Measurements from ENCODE around the gene CCNK.

CCNK gene

DNA sequence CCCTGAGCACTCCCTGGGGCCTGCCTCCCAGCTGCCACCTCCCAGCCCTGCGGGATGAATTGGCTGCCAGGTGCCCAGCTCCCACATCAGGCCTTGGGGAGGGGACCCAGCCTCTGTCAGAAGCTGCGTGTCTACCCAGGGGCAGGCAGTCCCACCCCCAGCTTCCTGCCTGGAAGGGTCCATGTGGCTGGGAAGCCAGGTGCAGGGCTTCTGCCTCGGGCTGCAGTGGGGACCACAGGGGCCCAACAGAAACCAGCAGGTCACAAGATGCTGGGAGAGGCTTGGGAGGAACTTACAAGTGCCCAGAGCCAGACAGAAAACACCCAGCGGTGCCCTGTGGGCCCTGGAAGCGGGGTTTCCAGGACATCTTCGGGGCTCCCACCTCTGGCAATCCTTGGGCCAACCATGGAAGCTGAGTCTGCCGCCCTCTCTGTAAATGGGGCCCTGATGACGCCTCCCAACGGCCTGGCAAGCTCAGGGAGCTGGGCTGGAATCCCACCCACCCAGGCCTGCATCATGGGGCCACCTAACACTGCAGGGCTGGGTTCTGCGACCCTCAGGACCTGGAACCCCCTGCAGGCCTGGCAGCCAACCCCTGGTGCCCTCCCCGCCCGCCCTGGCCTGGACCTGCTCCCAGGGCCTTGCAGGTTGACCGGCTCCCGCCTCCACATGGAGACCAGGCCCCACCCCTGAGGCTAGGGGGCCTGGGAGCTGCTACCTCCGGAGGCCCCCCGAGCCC, 36.6 kb downstream of the CCNK start:
- WGBS, 2 donors (ENCODE audit: extremely low coverage in 2 of 2, insufficient read length in 2 of 2, insufficient replicate concordance in 1 of 2): no CpG with 5 or more reads among the region's 16 CpGs
- DNase-seq (ENCODE audit: low spot score): no peak

DNA sequence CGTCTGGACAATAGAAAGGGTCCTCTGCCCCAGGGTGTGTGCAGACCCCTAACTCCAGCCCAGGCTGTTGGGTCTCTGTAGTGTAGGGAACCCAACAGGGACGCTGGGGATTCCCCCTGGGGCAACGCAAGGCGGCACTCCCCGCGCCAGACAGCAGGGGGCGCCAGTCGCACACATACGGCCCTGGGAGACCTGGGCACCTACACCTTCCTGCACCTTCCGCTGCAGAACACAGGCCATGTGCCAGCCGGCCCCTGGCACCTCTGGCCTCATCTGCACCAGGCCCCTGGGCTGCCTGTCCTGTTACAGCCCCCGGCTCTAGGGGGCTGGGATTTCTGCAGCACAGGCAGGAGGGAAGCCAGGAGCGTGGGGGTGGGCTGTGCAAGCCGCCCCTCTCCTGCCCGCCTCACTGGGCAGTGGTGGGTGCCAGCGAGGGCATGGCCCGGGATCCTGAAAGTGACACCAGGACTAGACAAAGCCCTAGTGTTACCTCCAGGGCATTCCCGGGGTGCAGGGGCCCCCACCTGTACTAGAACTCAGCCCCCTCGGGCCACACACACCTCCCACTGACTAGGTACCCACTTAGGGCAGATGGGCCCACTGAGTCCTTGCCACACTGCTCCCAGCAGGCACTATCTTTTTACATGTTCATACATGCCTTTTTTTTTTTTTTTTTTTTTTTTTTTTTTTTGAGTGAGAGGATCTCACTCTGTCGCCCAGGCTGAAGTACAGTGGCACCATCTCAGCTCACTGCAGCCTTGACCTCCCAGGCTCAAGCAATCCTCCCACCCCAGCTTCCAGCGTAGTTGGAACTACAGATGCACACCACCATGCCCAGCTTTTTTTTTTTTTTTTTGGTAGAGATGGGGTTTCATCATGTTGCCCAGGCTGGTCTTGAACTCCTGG, 37.5 kb downstream of the CCNK start:
- no CpG with 5 or more reads among the region's 21 CpGs for WGBS, 2 donors (ENCODE audit: extremely low coverage in 2 of 2, insufficient read length in 2 of 2, insufficient replicate concordance in 1 of 2)
- Histone ChIP-seq H2AK5ac (ENCODE audit: low read depth, low read length) (peak overlapping the region; percentile 98), H3K14ac (ENCODE audit: low read length) (peak overlapping the region; percentile 21), H3K4ac (ENCODE audit: low read length) (no peak overlapping the region), H3K27me3 (ENCODE audit: control insufficient read depth in 3 of 3, insufficient read depth in 3 of 3, low read depth in 1 of 3, low read length in 3 of 3) (no peaks in the 10 kb centered on the region), H2AFZ (ENCODE audit: low read length) (no peak overlapping the region), H2BK12ac (ENCODE audit: low read length) (peak overlapping the region; percentile 73), H2BK15ac (ENCODE audit: low read length) (peak overlapping the region; percentile 67), H2BK5ac (ENCODE audit: low read length) (peak overlapping the region; percentile 39), H4K91ac (ENCODE audit: low read depth, low read length, poor library complexity) (no peak overlapping the region), H3K79me1 (ENCODE audit: low read depth, low read length) (peaks cover 21% of the 10 kb centered on the region), H3K18ac (ENCODE audit: low read length) (peak overlapping the region; percentile 93), H4K8ac (ENCODE audit: low read depth, low read length) (no peak overlapping the region), H3K4me2 (ENCODE audit: insufficient read depth, low read length, poor library complexity, severe bottlenecking) (peak overlapping the region; percentile 11), H3K9ac (ENCODE audit: low read depth, low read length, poor library complexity) (no peak overlapping the region), H3K23ac (ENCODE audit: low read depth, low read length, poor library complexity) (no peak overlapping the region), H3K27ac (replicated peaks; ENCODE audit: low read length) (no peak overlapping the region), H3K36me3 (replicated peaks in 1 of 2; ENCODE audit: control insufficient read depth in 2 of 2, insufficient read depth in 2 of 2, low read length in 2 of 2) (peaks cover 7 to 52% of the 10 kb centered on the region in 2 donors), H3K4me3 (ENCODE audit: low read length in 2 of 2) (no peak overlapping the region), H3K9me3 (replicated peaks in 1 of 2; ENCODE audit: control insufficient read depth in 2 of 2, insufficient read depth in 1 of 2, low read depth in 1 of 2, low read length in 2 of 2) (no peaks in the 10 kb centered on the region), H2BK120ac (ENCODE audit: low read depth, low read length) (no peak overlapping the region), H3K4me1 (ENCODE audit: control insufficient read depth in 2 of 2, insufficient read depth in 1 of 2, low read depth in 1 of 2, low read length in 2 of 2) (peaks cover 19 to 26% of the 10 kb centered on the region in 2 donors)
- peak; percentile 65 for DNase-seq (ENCODE audit: low spot score)

More for the DNA sequence above, 36.6 kb downstream of the CCNK start:
- Histone ChIP-seq H4K91ac (ENCODE audit: low read depth, low read length, poor library complexity) (no peak overlapping the region), H2BK15ac (ENCODE audit: low read length) (no peak overlapping the region), H3K36me3 (replicated peaks in 1 of 2; ENCODE audit: control insufficient read depth in 2 of 2, insufficient read depth in 2 of 2, low read length in 2 of 2) (peaks cover 10 to 61% of the 10 kb centered on the region in 2 donors), H2AFZ (ENCODE audit: low read length) (no peak overlapping the region), H2BK12ac (ENCODE audit: low read length) (peak overlapping the region; percentile 90), H3K4me2 (ENCODE audit: insufficient read depth, low read length, poor library complexity, severe bottlenecking) (no peak overlapping the region), H3K14ac (ENCODE audit: low read length) (peak overlapping the region; percentile 38), H3K9me3 (replicated peaks in 1 of 2; ENCODE audit: control insufficient read depth in 2 of 2, insufficient read depth in 1 of 2, low read depth in 1 of 2, low read length in 2 of 2) (no peaks in the 10 kb centered on the region), H3K23ac (ENCODE audit: low read depth, low read length, poor library complexity) (no peak overlapping the region), H2BK5ac (ENCODE audit: low read length) (peak overlapping the region; percentile 39), H4K8ac (ENCODE audit: low read depth, low read length) (peak overlapping the region; percentile 82), H3K27me3 (ENCODE audit: control insufficient read depth in 3 of 3, insufficient read depth in 3 of 3, low read depth in 1 of 3, low read length in 3 of 3) (no peaks in the 10 kb centered on the region), H3K4me1 (ENCODE audit: control insufficient read depth in 2 of 2, insufficient read depth in 1 of 2, low read depth in 1 of 2, low read length in 2 of 2) (peaks cover 10 to 19% of the 10 kb centered on the region in 2 donors), H3K9ac (ENCODE audit: low read depth, low read length, poor library complexity) (no peak overlapping the region), H3K18ac (ENCODE audit: low read length) (peak overlapping the region; percentile 44), H3K4me3 (ENCODE audit: low read length in 2 of 2) (no peak overlapping the region), H3K79me1 (ENCODE audit: low read depth, low read length) (peaks cover 20% of the 10 kb centered on the region), H2AK5ac (ENCODE audit: low read depth, low read length) (peak overlapping the region; percentile 98), H3K4ac (ENCODE audit: low read length) (no peak overlapping the region), H3K27ac (replicated peaks; ENCODE audit: low read length) (no peak overlapping the region), H2BK120ac (ENCODE audit: low read depth, low read length) (no peak overlapping the region)

DNA sequence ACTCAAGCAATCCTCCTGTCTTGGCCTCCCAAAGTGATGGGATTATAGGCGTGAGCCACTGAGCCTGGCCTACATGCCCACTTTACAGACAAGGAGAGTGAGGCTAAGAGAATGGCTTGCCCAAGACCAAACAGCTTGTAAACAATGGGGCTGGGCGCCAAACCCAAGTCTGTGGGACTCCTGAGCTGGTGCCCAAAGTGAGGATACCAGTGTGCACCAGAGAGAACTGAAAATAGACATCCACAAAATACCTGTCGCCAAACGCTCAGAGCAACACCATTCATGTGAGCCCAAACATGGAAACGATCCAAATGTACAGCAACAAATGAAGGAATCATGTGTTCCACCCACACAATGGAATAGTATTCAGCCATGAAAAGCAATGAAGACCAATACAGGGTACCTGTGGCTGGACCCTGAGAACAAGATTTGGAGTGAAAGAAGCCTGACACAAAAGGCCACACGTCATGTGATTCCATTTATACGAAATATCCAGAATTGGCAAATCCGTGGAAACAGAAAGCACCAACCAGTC, 38.2 kb downstream of the CCNK start:
- Histone ChIP-seq H2AFZ (ENCODE audit: low read length) (no peak overlapping the region), H2BK15ac (ENCODE audit: low read length) (no peak overlapping the region), H2BK120ac (ENCODE audit: low read depth, low read length) (no peak overlapping the region), H3K9ac (ENCODE audit: low read depth, low read length, poor library complexity) (no peak overlapping the region), H3K4me3 (ENCODE audit: low read length in 2 of 2) (no peak overlapping the region), H3K4me1 (ENCODE audit: control insufficient read depth in 2 of 2, insufficient read depth in 1 of 2, low read depth in 1 of 2, low read length in 2 of 2) (peaks cover 25 to 32% of the 10 kb centered on the region in 2 donors), H3K4ac (ENCODE audit: low read length) (no peak overlapping the region), H4K8ac (ENCODE audit: low read depth, low read length) (no peak overlapping the region), H3K14ac (ENCODE audit: low read length) (no peak overlapping the region), H3K36me3 (replicated peaks in 1 of 2; ENCODE audit: control insufficient read depth in 2 of 2, insufficient read depth in 2 of 2, low read length in 2 of 2) (peaks cover 4 to 45% of the 10 kb centered on the region in 2 donors), H4K91ac (ENCODE audit: low read depth, low read length, poor library complexity) (no peak overlapping the region), H3K4me2 (ENCODE audit: insufficient read depth, low read length, poor library complexity, severe bottlenecking) (no peak overlapping the region), H3K9me3 (replicated peaks in 1 of 2; ENCODE audit: control insufficient read depth in 2 of 2, insufficient read depth in 1 of 2, low read depth in 1 of 2, low read length in 2 of 2) (no peaks in the 10 kb centered on the region), H3K27ac (replicated peaks; ENCODE audit: low read length) (no peak overlapping the region), H3K18ac (ENCODE audit: low read length) (no peak overlapping the region), H2BK5ac (ENCODE audit: low read length) (no peak overlapping the region), H2AK5ac (ENCODE audit: low read depth, low read length) (no peak overlapping the region), H3K23ac (ENCODE audit: low read depth, low read length, poor library complexity) (no peak overlapping the region), H2BK12ac (ENCODE audit: low read length) (no peak overlapping the region), H3K27me3 (ENCODE audit: control insufficient read depth in 3 of 3, insufficient read depth in 3 of 3, low read depth in 1 of 3, low read length in 3 of 3) (no peaks in the 10 kb centered on the region), H3K79me1 (ENCODE audit: low read depth, low read length) (peaks cover 21% of the 10 kb centered on the region)
- WGBS, 2 donors (ENCODE audit: extremely low coverage in 2 of 2, insufficient read length in 2 of 2, insufficient replicate concordance in 1 of 2): no CpG with 5 or more reads among the region's 8 CpGs
- DNase-seq (ENCODE audit: low spot score): no peak

All from neuronal stem cell (in vitro differentiated cells).